ENCODE data around the gene GALNT12.

GALNT12 gene

DNA sequence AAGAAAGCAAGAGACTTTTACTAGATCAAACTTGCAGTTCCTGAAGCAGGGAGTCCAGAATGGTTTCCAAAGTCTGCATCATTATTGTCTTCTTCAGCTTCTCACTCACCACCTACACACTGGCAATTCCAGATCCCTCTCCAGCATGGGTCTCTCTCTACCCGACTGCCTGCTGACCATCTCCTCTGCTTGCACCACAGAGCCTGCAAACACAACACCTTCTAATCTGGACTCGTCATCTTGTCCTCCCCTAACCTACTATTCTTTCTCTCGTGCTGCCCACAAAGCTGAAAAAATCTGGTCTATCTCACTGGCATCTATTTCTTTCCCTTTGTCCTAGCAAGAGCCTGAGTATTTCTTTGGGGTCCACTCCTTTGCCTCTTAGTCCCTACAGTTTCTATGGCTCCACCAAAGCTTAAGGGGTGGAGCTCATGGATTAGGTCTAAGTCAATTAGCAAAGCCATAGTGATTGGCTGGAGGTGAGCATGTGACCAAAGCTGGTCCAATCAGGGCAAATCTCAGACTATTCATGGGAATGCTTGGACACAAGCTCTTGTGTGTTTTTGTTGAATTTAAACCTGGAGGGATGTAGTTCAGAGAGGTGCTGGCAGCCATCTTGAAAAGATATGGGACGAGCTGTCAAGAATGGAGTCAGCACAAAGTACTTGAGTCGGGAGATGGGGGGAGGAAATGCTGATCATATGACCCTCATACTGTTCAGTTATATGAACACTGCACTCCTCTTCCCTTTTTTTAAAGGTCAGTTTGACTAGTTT is 63.5 kb downstream of the GALNT12 start:
- Histone ChIP-seq H3K9me2 (ENCODE audit: low read depth, low read length) (no peaks in the 10 kb centered on the region), H3F3A (ENCODE audit: insufficient read depth, low read length) (no peaks in the 10 kb centered on the region), H3K27ac (ENCODE audit: low read depth, low read length, poor library complexity, severe bottlenecking) (no peak overlapping the region), H3K79me2 (ENCODE audit: insufficient read depth, low read length) (no peaks in the 10 kb centered on the region), H3K4me2 (ENCODE audit: low read length) (no peak overlapping the region), H3K4me3 (ENCODE audit: low read depth, low read length, poor library complexity, severe bottlenecking) (no peak overlapping the region), H3K9ac (ENCODE audit: low read length) (no peak overlapping the region), H4K20me1 (ENCODE audit: insufficient read depth, low read length) (no peaks in the 10 kb centered on the region), H3K36me3 (ENCODE audit: insufficient read depth, low read length) (no peaks in the 10 kb centered on the region; the same call in 1 of the 2 replicates), H3K4me1 (ENCODE audit: insufficient read depth, low read length, severe bottlenecking) (no peaks in the 10 kb centered on the region), H3K9me3 (ENCODE audit: low read length) (0 out of 2 replicates have a peak, but pooled peaks cover 3% of the 10 kb centered on the region), H2AFZ (ENCODE audit: low read length) (no peak overlapping the region), H3K27me3 (ENCODE audit: insufficient read depth, low read length) (peaks cover 8% of the 10 kb centered on the region)
- TF ChIP-seq, protein P1, sequence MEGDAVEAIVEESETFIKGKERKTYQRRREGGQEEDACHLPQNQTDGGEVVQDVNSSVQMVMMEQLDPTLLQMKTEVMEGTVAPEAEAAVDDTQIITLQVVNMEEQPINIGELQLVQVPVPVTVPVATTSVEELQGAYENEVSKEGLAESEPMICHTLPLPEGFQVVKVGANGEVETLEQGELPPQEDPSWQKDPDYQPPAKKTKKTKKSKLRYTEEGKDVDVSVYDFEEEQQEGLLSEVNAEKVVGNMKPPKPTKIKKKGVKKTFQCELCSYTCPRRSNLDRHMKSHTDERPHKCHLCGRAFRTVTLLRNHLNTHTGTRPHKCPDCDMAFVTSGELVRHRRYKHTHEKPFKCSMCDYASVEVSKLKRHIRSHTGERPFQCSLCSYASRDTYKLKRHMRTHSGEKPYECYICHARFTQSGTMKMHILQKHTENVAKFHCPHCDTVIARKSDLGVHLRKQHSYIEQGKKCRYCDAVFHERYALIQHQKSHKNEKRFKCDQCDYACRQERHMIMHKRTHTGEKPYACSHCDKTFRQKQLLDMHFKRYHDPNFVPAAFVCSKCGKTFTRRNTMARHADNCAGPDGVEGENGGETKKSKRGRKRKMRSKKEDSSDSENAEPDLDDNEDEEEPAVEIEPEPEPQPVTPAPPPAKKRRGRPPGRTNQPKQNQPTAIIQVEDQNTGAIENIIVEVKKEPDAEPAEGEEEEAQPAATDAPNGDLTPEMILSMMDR (IDR thresholded peaks at IDR 0.05; ENCODE audit: low read length) = no peak
- TF ChIP-seq EZH2 (IDR thresholded peaks at IDR 0.05; ENCODE audit: borderline replicate concordance, low read length) = no peak

DNA sequence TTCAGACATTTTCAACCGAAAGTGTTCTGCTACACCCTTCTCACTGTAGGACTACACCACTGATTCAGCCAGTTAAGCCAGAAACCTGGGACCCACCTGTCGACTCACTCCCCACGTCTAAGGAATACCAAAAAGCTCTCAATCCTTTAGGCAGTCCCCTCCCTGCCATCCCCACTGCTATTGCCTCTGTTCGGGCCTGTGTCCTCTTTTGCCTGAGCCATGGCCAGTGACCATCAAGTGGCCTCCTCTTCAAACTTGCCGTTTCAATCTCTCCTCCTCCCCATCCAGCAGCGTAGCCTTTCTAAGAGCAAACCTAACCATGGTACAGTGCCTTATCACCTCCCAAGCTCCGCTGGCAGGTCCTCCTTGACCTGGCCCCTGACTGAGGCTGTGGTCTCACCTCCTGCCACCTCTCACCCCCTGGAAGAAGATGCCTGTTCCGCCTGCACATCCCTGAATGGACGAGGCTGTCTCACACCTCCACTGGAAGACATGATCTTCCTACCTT is 64.1 kb downstream of the GALNT12 start:
- no peak overlapping the region for H3K9ac ChIP-seq (ENCODE audit: low read length)
- no peaks in the 10 kb centered on the region for H3F3A ChIP-seq (ENCODE audit: insufficient read depth, low read length)
- no peaks in the 10 kb centered on the region for H3K4me1 ChIP-seq (ENCODE audit: insufficient read depth, low read length, severe bottlenecking)
- H3K27ac ChIP-seq (ENCODE audit: low read depth, low read length, poor library complexity, severe bottlenecking) = no peak overlapping the region
- no peaks in the 10 kb centered on the region for H3K9me2 ChIP-seq (ENCODE audit: low read depth, low read length)
- H2AFZ ChIP-seq (ENCODE audit: low read length) = no peak overlapping the region
- H3K9me3 ChIP-seq (ENCODE audit: low read length) = 0 out of 2 replicates have a peak, but pooled peaks cover 3% of the 10 kb centered on the region
- TF ChIP-seq, protein P1 (IDR thresholded peaks at IDR 0.05; ENCODE audit: low read length) = no peak
- no peak overlapping the region for H3K4me2 ChIP-seq (ENCODE audit: low read length)
- no peaks in the 10 kb centered on the region; the same call in 1 of the 2 replicates for H3K36me3 ChIP-seq (ENCODE audit: insufficient read depth, low read length)
- no peak overlapping the region for H3K4me3 ChIP-seq (ENCODE audit: low read depth, low read length, poor library complexity, severe bottlenecking)
- peaks cover 8% of the 10 kb centered on the region for H3K27me3 ChIP-seq (ENCODE audit: insufficient read depth, low read length)
- H4K20me1 ChIP-seq (ENCODE audit: insufficient read depth, low read length) = no peaks in the 10 kb centered on the region
- no peaks in the 10 kb centered on the region for H3K79me2 ChIP-seq (ENCODE audit: insufficient read depth, low read length)

GRCh38 chr9:98873526-98873925 is 66.1 kb downstream of the GALNT12 start:
- H3K36me3 ChIP-seq (ENCODE audit: insufficient read depth, low read length) = no peaks in the 10 kb centered on the region; the same call in 1 of the 2 replicates
- no peak overlapping the region for H2AFZ ChIP-seq (ENCODE audit: low read length)
- H3K9me2 ChIP-seq (ENCODE audit: low read depth, low read length) = no peaks in the 10 kb centered on the region
- 0 out of 2 replicates have a peak, but pooled peaks cover 3% of the 10 kb centered on the region for H3K9me3 ChIP-seq (ENCODE audit: low read length)
- no peak overlapping the region for H3K9ac ChIP-seq (ENCODE audit: low read length)
- H3K4me1 ChIP-seq (ENCODE audit: insufficient read depth, low read length, severe bottlenecking) = no peaks in the 10 kb centered on the region
- H3K4me2 ChIP-seq (ENCODE audit: low read length) = no peak overlapping the region
- H3K27me3 ChIP-seq (ENCODE audit: insufficient read depth, low read length) = peaks cover 8% of the 10 kb centered on the region
- no peak overlapping the region for H3K4me3 ChIP-seq (ENCODE audit: low read depth, low read length, poor library complexity, severe bottlenecking)
- no peaks in the 10 kb centered on the region for H3F3A ChIP-seq (ENCODE audit: insufficient read depth, low read length)
- no peaks in the 10 kb centered on the region for H3K79me2 ChIP-seq (ENCODE audit: insufficient read depth, low read length)
- TF ChIP-seq, protein P1 (IDR thresholded peaks at IDR 0.05; ENCODE audit: low read length) = no peak
- TF ChIP-seq EZH2 (IDR thresholded peaks at IDR 0.05; ENCODE audit: borderline replicate concordance, low read length) = no peak
- H4K20me1 ChIP-seq (ENCODE audit: insufficient read depth, low read length) = no peaks in the 10 kb centered on the region
- no peak overlapping the region for H3K27ac ChIP-seq (ENCODE audit: low read depth, low read length, poor library complexity, severe bottlenecking)
